HG03066 (cell line): Measurements from ENCODE around the gene SMIM35.

Source experiments
- ATAC-seq: cut with Tn5 transposase; IDR thresholded peaks from one replicate; pipeline ENCODE4 v1.9.1; 2021; ENCODE audit warnings: low read depth; ENCODE audit not compliant: unreplicated experiment

SMIM35 gene

GRCh38 chr11:118086913-118087768 lies at the start of gene SMIM35:
TSS of gene SMIM35 (minus strand) at chr11:118086963. CDS start at chr11:118086757, 206 bp downstream.
- ATAC-seq: no peak

DNA sequence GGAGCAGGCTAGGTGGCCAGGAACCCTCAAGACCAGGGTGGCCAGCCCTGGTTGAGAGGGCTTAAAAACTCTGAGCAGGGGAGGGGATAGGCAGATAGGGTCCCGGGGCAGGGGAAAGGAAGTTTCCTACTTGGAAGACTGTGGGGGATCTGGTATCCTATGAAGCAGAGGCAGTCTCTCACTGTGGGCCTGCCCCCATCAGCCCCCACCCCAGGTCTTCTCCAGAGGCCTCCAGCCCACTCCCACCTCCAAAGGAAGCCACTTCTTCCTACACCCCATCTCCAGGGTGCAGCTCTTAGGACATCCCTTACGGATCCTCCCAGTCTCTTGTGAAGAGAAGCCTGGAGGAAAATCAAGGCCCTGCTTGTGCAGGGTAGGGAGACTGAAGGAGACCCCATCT lies 49.6 kb upstream of the SMIM35 start:
- ATAC-seq: no peak

- no peak for ATAC-seq
These were observed 49.0 kb upstream of the SMIM35 start for GRCh38 chr11:118135796-118136165.

GRCh38 chr11:118135051-118135795 lies 48.5 kb upstream of the SMIM35 start:
- ATAC-seq: no peak

- no peak for ATAC-seq
These were observed 47.1 kb upstream of the SMIM35 start for GRCh38 chr11:118133816-118134215.

DNA sequence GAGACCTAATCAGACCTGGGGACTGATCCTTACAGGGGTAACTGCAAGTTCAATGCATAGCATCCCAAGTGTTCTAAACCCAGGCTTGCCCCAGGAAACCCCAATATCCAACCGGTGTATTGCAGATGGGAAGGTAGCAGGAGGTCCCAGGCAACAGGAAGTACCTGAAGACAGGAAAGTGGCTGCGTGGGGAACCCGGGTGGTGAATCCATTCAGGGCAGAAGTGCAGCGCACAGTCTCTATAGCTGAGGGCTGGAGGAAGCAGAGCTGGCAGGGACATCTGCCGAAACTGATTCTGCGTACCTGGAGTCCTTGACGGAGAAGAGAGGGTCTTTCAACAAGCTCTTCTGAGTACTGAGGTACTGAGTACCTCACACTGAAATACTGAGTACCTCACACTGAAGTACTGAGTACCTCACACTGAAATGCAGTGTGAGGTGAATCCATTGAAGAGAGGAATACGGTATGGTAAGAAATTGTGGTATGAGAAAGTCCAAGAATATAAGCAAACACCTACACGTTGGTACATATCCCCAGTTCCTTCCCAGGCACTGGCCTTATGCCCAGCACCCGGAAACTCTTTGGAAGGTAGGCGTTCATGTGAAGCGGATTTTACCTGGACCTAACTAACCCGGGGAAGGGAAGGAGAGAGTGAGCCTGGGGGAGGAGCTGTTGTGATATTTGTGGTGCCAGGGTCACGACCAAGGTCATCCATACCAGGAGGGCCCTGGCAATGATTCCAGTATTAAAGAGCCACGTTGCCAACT lies 45.8 kb upstream of the SMIM35 start:
- no peak for ATAC-seq

GRCh38 chr11:118129471-118130172 lies 42.9 kb upstream of the SMIM35 start:
- no peak for ATAC-seq

DNA sequence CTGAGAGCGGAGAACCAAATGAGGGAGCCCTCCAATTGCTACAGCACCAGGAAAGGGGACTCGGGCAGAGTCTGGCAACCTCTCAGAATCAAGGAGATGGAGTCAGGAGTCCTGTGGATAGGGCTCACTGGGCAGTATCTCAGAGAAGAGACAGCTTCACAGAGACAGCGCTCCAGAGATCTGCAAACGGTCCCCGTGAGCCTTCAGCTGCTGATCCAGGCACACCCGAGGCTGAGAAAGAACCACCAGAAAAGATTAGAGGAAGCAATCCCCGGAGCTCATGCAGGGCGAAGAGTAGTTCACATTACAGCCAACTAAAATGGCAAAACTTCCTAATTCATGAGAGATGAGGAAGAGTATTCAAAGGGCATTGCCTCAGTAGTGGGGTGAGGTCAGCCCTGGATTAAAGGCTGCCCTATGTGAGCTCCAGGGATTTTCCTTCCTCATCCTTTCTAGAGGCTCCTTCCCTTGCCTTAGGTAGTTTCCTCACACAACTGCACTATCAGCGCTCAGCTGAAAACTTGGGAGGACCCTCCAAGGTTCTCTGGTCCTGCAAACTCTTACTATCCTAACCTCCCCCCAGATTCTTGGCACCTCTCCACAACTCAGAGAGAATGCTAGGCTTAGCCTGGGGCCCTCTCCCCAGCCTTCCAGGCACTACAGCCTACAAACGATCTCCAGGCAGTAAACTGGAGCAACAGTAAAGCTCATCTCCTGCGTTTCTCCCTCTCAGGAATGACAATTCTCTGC lies 42.1 kb upstream of the SMIM35 start:
- no peak for ATAC-seq

DNA sequence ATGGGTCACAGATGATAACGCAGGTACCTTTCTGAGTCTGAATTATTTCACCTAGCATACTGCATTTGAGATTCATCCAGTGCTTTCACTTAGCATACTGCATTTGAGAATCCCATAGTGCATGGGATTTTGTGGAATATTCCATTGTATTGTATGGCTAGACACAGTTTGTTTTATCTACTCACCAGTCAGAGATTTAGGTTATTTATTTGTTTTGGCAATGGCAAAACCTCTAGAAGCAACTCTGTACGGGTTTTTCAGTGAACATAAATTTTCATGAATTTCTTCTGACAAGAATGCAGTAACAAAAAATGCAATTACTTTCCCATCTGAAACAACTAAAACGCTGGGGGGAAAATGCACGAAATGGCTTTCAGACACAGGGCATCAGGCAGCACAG lies 41.5 kb upstream of the SMIM35 start:
- no peak for ATAC-seq

DNA sequence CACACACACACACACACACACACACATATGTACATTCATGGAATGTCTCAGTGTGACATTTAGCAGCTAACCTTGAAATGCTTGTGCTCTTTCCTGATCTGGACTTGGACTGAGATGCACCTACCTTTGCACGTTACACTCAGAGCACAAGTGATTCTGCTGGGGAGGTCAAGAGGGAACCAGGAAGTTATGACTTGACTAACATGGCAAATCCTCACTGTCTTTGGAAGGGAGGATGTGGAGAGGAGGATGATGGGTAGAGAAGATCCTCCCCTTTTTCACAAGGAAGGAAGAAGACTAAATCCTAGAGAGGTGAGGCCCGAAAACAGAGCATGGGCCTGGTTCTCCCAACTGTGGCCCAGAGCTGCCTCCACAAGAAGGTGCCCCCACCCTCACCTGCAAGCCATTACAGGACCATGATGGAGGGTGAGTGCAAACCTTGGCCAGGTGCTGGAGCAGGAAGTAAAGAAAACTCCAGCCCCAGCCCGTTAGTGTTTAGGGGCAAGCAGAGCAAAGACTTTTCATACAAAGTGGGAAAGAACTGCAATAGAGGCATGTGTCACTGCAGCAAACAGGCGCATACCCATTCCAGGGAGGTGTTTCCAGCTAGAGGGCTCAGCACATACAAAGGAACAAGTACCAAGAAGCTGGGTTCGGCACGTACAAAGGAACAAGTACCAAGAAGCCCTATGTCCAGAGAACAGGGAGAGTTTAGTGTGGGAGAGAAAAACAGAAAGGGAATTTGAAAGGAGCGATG lies 39.5 kb upstream of the SMIM35 start:
- no peak for ATAC-seq

- no peak for ATAC-seq
These were observed 38.3 kb upstream of the SMIM35 start for GRCh38 chr11:118124929-118125535.

DNA sequence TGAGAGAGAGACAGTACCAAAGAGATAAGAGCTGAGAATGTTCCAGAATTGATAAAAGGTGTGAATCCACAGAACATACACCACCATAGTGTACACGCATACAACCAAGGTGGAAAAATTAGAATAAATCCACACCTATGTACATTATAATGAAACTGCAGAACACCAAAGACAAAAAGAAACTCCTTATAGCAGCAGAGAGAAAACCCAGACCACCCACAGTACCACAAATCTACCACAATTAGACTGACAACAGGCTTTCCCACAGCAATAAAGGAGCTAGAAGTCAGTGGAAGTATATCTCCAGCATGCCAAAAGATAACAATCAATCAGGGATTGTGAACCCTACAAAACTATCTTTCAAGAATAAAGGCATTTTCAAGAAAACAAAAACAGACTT lies 34.0 kb upstream of the SMIM35 start:
- ATAC-seq: no peak

- ATAC-seq: no peak
These were observed 31.2 kb upstream of the SMIM35 start for GRCh38 chr11:118117790-118118601.

- no peak for ATAC-seq
These were observed 28.3 kb upstream of the SMIM35 start for GRCh38 chr11:118115048-118115447.

- no peak for ATAC-seq
These were observed 27.5 kb upstream of the SMIM35 start for GRCh38 chr11:118114266-118114665.

DNA sequence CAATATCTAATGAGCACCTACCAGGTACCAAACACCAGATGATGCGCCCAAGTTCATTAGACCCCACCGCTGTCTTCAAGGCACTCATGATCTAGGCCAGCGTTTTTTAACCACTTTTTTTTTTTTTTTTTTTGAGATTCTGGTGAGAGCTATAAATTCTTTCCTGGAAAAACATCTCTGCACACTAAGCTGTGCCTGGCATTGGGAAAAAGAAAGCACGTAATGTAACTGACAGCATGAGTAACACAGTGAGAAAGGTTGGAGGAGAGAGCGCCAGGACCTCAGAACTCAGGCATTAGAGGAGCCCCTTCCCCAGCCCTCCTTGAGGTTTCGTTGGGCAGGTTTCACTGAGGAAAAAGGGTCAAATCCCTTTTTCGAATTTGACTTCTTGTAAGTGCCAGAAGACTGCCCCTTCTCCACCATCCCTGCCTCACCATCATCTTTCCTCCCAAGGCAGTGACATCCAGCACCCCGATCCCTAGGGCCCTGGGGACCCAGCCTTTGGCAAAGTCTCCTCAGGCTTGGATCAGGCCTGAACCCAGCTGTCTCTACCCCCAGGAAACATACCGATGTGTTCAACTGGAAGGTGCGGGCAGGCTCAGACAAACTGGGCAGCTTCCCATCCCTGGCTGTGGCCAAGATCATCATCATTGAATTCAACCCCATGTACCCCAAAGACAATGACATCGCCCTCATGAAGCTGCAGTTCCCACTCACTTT lies 26.1 kb upstream of the SMIM35 start:
- ATAC-seq: no peak

- no peak for ATAC-seq
These were observed 24.9 kb upstream of the SMIM35 start for GRCh38 chr11:118111744-118112035.
